Measurements from ENCODE around the gene SLC17A3.

GRCh38 chr6:25829375-25829774, 44.7 kb downstream of the SLC17A3 start:
- no peak for TF ChIP-seq CTCF (IDR thresholded peaks at IDR 0.05)
- TF ChIP-seq POLR2A (IDR thresholded peaks at IDR 0.05): no peak
- TF ChIP-seq EP300 (IDR thresholded peaks at IDR 0.05): no peak

All from tibial nerve (tissue), 4 donors.